ENCODE measurements around the gene GIMD1.

- no peak for TF ChIP-seq EP300 (IDR thresholded peaks at IDR 0.05)
- TF ChIP-seq, protein P1, sequence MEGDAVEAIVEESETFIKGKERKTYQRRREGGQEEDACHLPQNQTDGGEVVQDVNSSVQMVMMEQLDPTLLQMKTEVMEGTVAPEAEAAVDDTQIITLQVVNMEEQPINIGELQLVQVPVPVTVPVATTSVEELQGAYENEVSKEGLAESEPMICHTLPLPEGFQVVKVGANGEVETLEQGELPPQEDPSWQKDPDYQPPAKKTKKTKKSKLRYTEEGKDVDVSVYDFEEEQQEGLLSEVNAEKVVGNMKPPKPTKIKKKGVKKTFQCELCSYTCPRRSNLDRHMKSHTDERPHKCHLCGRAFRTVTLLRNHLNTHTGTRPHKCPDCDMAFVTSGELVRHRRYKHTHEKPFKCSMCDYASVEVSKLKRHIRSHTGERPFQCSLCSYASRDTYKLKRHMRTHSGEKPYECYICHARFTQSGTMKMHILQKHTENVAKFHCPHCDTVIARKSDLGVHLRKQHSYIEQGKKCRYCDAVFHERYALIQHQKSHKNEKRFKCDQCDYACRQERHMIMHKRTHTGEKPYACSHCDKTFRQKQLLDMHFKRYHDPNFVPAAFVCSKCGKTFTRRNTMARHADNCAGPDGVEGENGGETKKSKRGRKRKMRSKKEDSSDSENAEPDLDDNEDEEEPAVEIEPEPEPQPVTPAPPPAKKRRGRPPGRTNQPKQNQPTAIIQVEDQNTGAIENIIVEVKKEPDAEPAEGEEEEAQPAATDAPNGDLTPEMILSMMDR (IDR thresholded peaks at IDR 0.05), result no peak
- TF ChIP-seq POLR2AphosphoS5 (IDR thresholded peaks at IDR 0.05), result no peak
- no peak for TF ChIP-seq POLR2A (IDR thresholded peaks at IDR 0.05)
Measured at GRCh38 chr4:106364282-106364681, 4.3 kb downstream of the GIMD1 start.

Measured in gastroesophageal sphincter (tissue), 3 donors.